NT2/D1 (cell line): ENCODE measurements around the gene MAD1L1.

Experiments used
- SUZ12 ChIP-seq: IDR thresholded peaks from 2 replicates; pipeline ENCODE4 v1.6.1; 2011; ENCODE audit not compliant: insufficient read length, insufficient read depth; ENCODE audit errors: extremely low read depth
- YY1 ChIP-seq: IDR thresholded peaks from 2 replicates; pipeline ENCODE4 v1.6.1; 2011; ENCODE audit not compliant: insufficient read length, insufficient read depth
- ZNF274 ChIP-seq: IDR thresholded peaks from 2 replicates; pipeline ENCODE4 v1.6.1; 2011; ENCODE audit warnings: mild to moderate bottlenecking, low read depth, low read length

DNA sequence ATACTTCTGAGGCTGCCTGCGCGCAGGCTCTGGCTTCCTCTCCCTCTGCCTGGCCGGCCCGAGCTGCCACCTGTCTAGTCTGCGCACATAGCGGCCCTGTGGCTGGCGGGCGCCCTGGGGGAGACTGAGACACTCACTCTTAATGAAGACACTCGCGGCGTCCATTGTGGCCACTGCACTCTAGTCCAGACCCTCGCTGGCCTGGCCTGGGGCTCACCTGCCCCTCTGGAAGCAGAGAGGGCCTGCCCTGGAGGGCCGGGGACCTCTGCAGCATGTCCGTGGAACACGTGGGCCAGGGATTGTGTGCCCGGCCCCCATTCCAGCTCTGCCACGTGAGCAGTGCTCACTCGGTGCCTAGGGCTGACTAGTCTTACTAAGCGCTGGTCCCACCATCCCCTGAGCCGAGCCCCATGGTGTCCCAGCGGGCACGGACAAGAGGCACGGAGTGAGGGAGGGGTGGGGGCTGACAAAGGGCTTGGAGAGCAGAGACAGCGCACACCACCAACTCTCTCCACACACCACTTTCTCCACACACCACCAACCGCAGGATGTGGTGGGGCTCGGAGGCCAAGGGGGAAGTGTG, 413.4 kb downstream of the MAD1L1 start:
- TF ChIP-seq YY1: no peak
- no peak for TF ChIP-seq ZNF274
- no peak for TF ChIP-seq SUZ12
